CD4-positive, CD25-positive, alpha-beta regulatory T cell (primary cell): ENCODE results near the gene OPN3. TPM values are rescaled to one million over a fixed set of nuclear protein-coding genes. Genes with fewer than 3 reads are reported as not detected.

Experiments
- ATAC-seq, 2 donors: fragments of 150-1000 bp; cut with Tn5 transposase; one replicate each; pipeline ENCODE4 v1.10.0; 2021; ENCODE audit warnings: low read depth in 2 of 2, moderate number of reproducible peaks in 2 of 2, moderate library complexity in 1 of 2
- DNase-seq, 3 donors: peaks; one replicate each; pipeline versions ENCODE4 v3.0.0 to v3.0.0-alpha.2; 2012 to 2022; ENCODE audit warnings: mixed read lengths in 1 of 3
- H3K27ac ChIP-seq: one replicate; pipeline ENCODE4 v1.7.0; 2013; ENCODE audit warnings: mild to moderate bottlenecking, low read length; ENCODE audit not compliant: insufficient read depth, poor library complexity, severe bottlenecking
- H3K27me3 ChIP-seq: one replicate; pipeline ENCODE4 v1.7.0; 2013; ENCODE audit warnings: low read length; ENCODE audit not compliant: control insufficient read depth, insufficient read depth
- H3K36me3 ChIP-seq: one replicate; pipeline ENCODE4 v1.7.0; 2013; ENCODE audit warnings: mild to moderate bottlenecking, low read length, moderate library complexity; ENCODE audit not compliant: control insufficient read depth, insufficient read depth
- H3K4me1 ChIP-seq: 2 replicates; pipeline ENCODE4 v1.7.0; 2013; ENCODE audit warnings: mild to moderate bottlenecking, low read length; ENCODE audit not compliant: insufficient read depth, control insufficient read depth, poor library complexity, severe bottlenecking
- H3K4me3 ChIP-seq: one replicate; pipeline ENCODE4 v1.7.0; 2013; ENCODE audit warnings: low read depth, mild to moderate bottlenecking, low read length, moderate library complexity
- H3K9me3 ChIP-seq, 2 experiments: 1 replicate in 1 of 2; 2 replicates in 1 of 2; pipeline ENCODE4 v1.7.0; 2013; ENCODE audit warnings: low read length in 2 of 2, mild to moderate bottlenecking in 1 of 2, moderate library complexity in 1 of 2; ENCODE audit not compliant: control insufficient read depth in 2 of 2
- H3K27ac Mint-ChIP-seq, 3 donors: one replicate each; pipeline ENCODE4 v1.8.0; 2020 to 2022; ENCODE audit warnings: mild to moderate bottlenecking in 3 of 3, mixed read lengths in 3 of 3, moderate library complexity in 2 of 3
- H3K27me3 Mint-ChIP-seq: one replicate; pipeline ENCODE4 v1.8.0; 2022; ENCODE audit warnings: mild to moderate bottlenecking, mixed read lengths
- H3K36me3 Mint-ChIP-seq: one replicate; pipeline ENCODE4 v1.8.0; 2020; ENCODE audit warnings: mixed read lengths
- H3K4me1 Mint-ChIP-seq, 4 donors: one replicate each; pipeline ENCODE4 v1.8.0; 2020 to 2022; ENCODE audit warnings: mixed read lengths in 4 of 4, mild to moderate bottlenecking in 1 of 4
- H3K4me3 Mint-ChIP-seq, 4 donors: one replicate each; pipeline ENCODE4 v1.8.0; 2020 to 2022; ENCODE audit warnings: mild to moderate bottlenecking in 4 of 4, mixed read lengths in 4 of 4, moderate library complexity in 3 of 4
- H3K9me3 Mint-ChIP-seq, 7 donors: one replicate each; pipeline ENCODE4 v1.8.0; 2020 to 2022; ENCODE audit warnings: mixed read lengths in 7 of 7, mild to moderate bottlenecking in 3 of 7, moderate library complexity in 2 of 7
- polyA plus RNA-seq, 4 donors: library from polyadenylated mRNA; unstranded; fragments of 300-500 nt; fragmentation: Illumina TruSeq; gene quantifications; one replicate each; pipeline ENCODE4 v1.2.3, GENCODE V29; 2021
- total RNA-seq: library from RNA; stranded (reverse); gene quantifications from one replicate; pipeline ENCODE4 v1.2.3, GENCODE V29; 2022

OPN3 gene
- total and polyA plus RNA-seq, 5 donors from 2014 or later: 3.3 to 20.4 (median 16.9) TPM

- no peaks in the 10 kb centered on the region for H3K36me3 ChIP-seq
- DNase-seq (no peak), ATAC-seq (no peak)
- H3K27me3 Mint-ChIP-seq: peaks cover 4% of the 10 kb centered on the region
- no peaks in the 10 kb centered on the region for H3K9me3 ChIP-seq
- peaks cover 2% of the 10 kb centered on the region for H3K27me3 ChIP-seq
- H3K9me3 Mint-ChIP-seq: peaks cover 0 to 4% (median 0%) of the 10 kb centered on the region in 7 donors
- H3K4me3 Mint-ChIP-seq: no peak overlapping the region
- no peaks in the 10 kb centered on the region for H3K36me3 Mint-ChIP-seq
- no peaks in the 10 kb centered on the region for H3K4me1 ChIP-seq
- H3K27ac Mint-ChIP-seq: no peak overlapping the region
- H3K4me1 Mint-ChIP-seq: no peaks in the 10 kb centered on the region
- H3K27ac ChIP-seq: no peak overlapping the region
- no peak overlapping the region for H3K4me3 ChIP-seq
Measured at GRCh38 chr1:241658081-241658793, 18.1 kb upstream of the OPN3 start.

- Mint-ChIP-seq H3K4me1 (no peaks in the 10 kb centered on the region), H3K27ac (peak overlapping the region in 1 of 3 donors; percentile 41), H3K4me3 (no peak overlapping the region), H3K36me3 (no peaks in the 10 kb centered on the region), H3K9me3 (peaks cover 0 to 4% (median 0%) of the 10 kb centered on the region in 7 donors), H3K27me3 (peaks cover 12% of the 10 kb centered on the region)
- DNase-seq (no peak), ATAC-seq (no peak)
- no peaks in the 10 kb centered on the region for H3K36me3 ChIP-seq
- no peaks in the 10 kb centered on the region for H3K9me3 ChIP-seq
- no peak overlapping the region for H3K4me3 ChIP-seq
- no peaks in the 10 kb centered on the region for H3K4me1 ChIP-seq
- no peaks in the 10 kb centered on the region for H3K27me3 ChIP-seq
- H3K27ac ChIP-seq: no peak overlapping the region
Measured at GRCh38 chr1:241654641-241655040, 14.5 kb upstream of the OPN3 start.

GRCh38 chr1:241654019-241654418, 13.8 kb upstream of the OPN3 start:
- no peaks in the 10 kb centered on the region for H3K4me1 ChIP-seq
- H3K36me3 ChIP-seq: no peaks in the 10 kb centered on the region
- DNase-seq: no peak
- H3K27ac Mint-ChIP-seq: no peak overlapping the region
- no peak overlapping the region for H3K27ac ChIP-seq
- H3K27me3 ChIP-seq: no peaks in the 10 kb centered on the region
- no peaks in the 10 kb centered on the region for H3K9me3 ChIP-seq
- H3K4me1 Mint-ChIP-seq: no peaks in the 10 kb centered on the region
- no peak overlapping the region for H3K4me3 Mint-ChIP-seq
- peaks cover 0 to 4% (median 0%) of the 10 kb centered on the region in 7 donors for H3K9me3 Mint-ChIP-seq
- H3K27me3 Mint-ChIP-seq: peaks cover 12% of the 10 kb centered on the region
- ATAC-seq: no peak
- H3K36me3 Mint-ChIP-seq: no peaks in the 10 kb centered on the region
- H3K4me3 ChIP-seq: no peak overlapping the region

GRCh38 chr1:241652012-241652411, 11.8 kb upstream of the OPN3 start, which contains the start of gene WDR64:
TSS of gene WDR64 (plus strand) at chr1:241652281. CDS start at chr1:241652485, 204 bp downstream.
- Mint-ChIP-seq H3K4me3 (peak within 1 kb of the TSS in 1 of 4 donors; percentile 12), H3K27me3 (peaks cover 12% of the 10 kb centered on the region), H3K4me1 (no peaks in the 10 kb centered on the region), H3K27ac (no peak within 1 kb of the TSS), H3K36me3 (no peaks in the 10 kb centered on the region), H3K9me3 (peaks cover 0 to 4% (median 0%) of the 10 kb centered on the region in 7 donors)
- H3K4me1 ChIP-seq: no peaks in the 10 kb centered on the region
- H3K27me3 ChIP-seq: no peaks in the 10 kb centered on the region
- H3K27ac ChIP-seq: no peak within 1 kb of the TSS
- no peak for DNase-seq
- ATAC-seq: no peak
- H3K36me3 ChIP-seq: no peaks in the 10 kb centered on the region
- H3K9me3 ChIP-seq: no peaks in the 10 kb centered on the region
- no peak within 1 kb of the TSS for H3K4me3 ChIP-seq

- H3K27ac ChIP-seq: no peak overlapping the region
- no peaks in the 10 kb centered on the region for H3K4me1 Mint-ChIP-seq
- no peaks in the 10 kb centered on the region for H3K4me1 ChIP-seq
- H3K27me3 ChIP-seq: no peaks in the 10 kb centered on the region
- H3K4me3 ChIP-seq: no peak overlapping the region
- H3K27me3 Mint-ChIP-seq: peaks cover 8% of the 10 kb centered on the region
- ATAC-seq (no peak), DNase-seq (no peak)
- H3K36me3 Mint-ChIP-seq: no peaks in the 10 kb centered on the region
- no peaks in the 10 kb centered on the region for H3K36me3 ChIP-seq
- no peak overlapping the region for H3K27ac Mint-ChIP-seq
- peaks cover 0 to 3% (median 0%) of the 10 kb centered on the region in 7 donors for H3K9me3 Mint-ChIP-seq
- no peak overlapping the region for H3K4me3 Mint-ChIP-seq
- H3K9me3 ChIP-seq: no peaks in the 10 kb centered on the region
Measured at GRCh38 chr1:241648159-241648558, 8.0 kb upstream of the OPN3 start.

DNA sequence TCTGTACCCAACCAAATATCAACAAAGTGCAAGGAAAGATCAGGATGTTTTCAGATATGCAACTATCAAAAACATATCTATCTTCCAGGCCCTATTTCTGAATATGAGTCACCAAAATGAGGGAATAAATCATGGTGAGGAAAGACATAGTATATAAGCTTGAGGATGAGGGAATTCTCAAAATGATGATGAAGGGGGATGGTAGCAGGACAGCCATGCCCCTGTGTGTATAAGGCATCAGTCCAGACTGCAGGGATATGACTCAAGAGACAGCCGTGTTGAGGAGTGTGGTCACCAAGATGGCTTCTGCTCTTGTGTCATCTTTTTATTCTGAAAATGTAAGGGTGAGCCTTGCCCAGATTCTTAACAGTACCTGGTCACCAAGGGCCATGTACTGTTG, 7.5 kb upstream of the OPN3 start:
- no peaks in the 10 kb centered on the region for H3K27me3 ChIP-seq
- ATAC-seq (no peak), DNase-seq (no peak)
- no peaks in the 10 kb centered on the region for H3K4me1 ChIP-seq
- no peak overlapping the region for H3K4me3 ChIP-seq
- no peaks in the 10 kb centered on the region for H3K36me3 Mint-ChIP-seq
- no peak overlapping the region for H3K27ac Mint-ChIP-seq
- H3K27ac ChIP-seq: no peak overlapping the region
- H3K4me3 Mint-ChIP-seq: no peak overlapping the region
- peaks cover 8% of the 10 kb centered on the region for H3K27me3 Mint-ChIP-seq
- H3K36me3 ChIP-seq: no peaks in the 10 kb centered on the region
- no peaks in the 10 kb centered on the region for H3K4me1 Mint-ChIP-seq
- H3K9me3 Mint-ChIP-seq: peaks cover 0 to 3% (median 0%) of the 10 kb centered on the region in 7 donors
- no peaks in the 10 kb centered on the region for H3K9me3 ChIP-seq

DNA sequence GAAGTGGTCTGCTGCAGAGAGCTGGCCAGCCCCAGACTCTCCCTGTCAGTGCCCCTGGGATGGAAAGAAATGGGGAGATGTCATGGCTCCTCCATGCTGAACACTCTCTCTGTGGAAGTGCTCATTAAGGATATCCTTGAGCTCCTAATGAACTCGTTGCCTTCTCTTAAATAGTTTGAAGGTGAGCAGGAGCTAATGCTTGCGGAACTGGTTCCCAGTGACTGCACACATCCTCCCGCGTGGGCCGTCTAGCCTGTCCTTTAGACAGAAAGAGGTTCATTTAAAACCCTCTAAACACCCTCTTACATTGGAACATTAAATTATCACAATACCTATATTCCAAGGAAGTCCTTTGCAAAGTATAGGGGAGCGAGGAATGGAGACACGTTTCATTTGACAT, 6.0 kb upstream of the OPN3 start:
- Mint-ChIP-seq H3K36me3 (no peaks in the 10 kb centered on the region), H3K4me3 (no peak overlapping the region), H3K27ac (no peak overlapping the region), H3K27me3 (peaks cover 8% of the 10 kb centered on the region), H3K4me1 (no peaks in the 10 kb centered on the region), H3K9me3 (peaks cover 0 to 7% (median 2%) of the 10 kb centered on the region in 7 donors)
- no peaks in the 10 kb centered on the region for H3K27me3 ChIP-seq
- ATAC-seq (no peak), DNase-seq (no peak)
- H3K4me1 ChIP-seq: no peaks in the 10 kb centered on the region
- H3K4me3 ChIP-seq: no peak overlapping the region
- H3K9me3 ChIP-seq: no peaks in the 10 kb centered on the region
- H3K27ac ChIP-seq: no peak overlapping the region
- H3K36me3 ChIP-seq: no peaks in the 10 kb centered on the region

- ATAC-seq (no peak), DNase-seq (no peak)
- Mint-ChIP-seq H3K4me1 (peaks cover 3 to 6% (median 4%) of the 10 kb centered on the region in 4 donors), H3K27ac (no peak overlapping the region), H3K36me3 (no peaks in the 10 kb centered on the region), H3K4me3 (no peak overlapping the region), H3K27me3 (peaks cover 3% of the 10 kb centered on the region), H3K9me3 (peaks cover 0 to 7% (median 2%) of the 10 kb centered on the region in 7 donors)
- Histone ChIP-seq H3K27ac (no peak overlapping the region), H3K4me3 (no peak overlapping the region), H3K4me1 (no peaks in the 10 kb centered on the region), H3K9me3 (no peaks in the 10 kb centered on the region), H3K27me3 (no peaks in the 10 kb centered on the region), H3K36me3 (no peaks in the 10 kb centered on the region)
Measured at GRCh38 chr1:241645199-241645598, 5.0 kb upstream of the OPN3 start.
